NCI-H2171 treated with DMSO at 0.1 percent for 48 hours (cell line): ENCODE results near the gene ZNF554.
A peak's percentile ranks its signal among the peaks of the same experiment; 100 is the strongest.

Source experiments
- DNase-seq: peaks from one replicate; lab custom pipeline; 2025; lab: John Stamatoyannopoulos, UW

The ZNF554 gene

GRCh38 chr19:2827840-2828489, 8.3 kb downstream of the ZNF554 start:
- DNase-seq: no peak

DNA sequence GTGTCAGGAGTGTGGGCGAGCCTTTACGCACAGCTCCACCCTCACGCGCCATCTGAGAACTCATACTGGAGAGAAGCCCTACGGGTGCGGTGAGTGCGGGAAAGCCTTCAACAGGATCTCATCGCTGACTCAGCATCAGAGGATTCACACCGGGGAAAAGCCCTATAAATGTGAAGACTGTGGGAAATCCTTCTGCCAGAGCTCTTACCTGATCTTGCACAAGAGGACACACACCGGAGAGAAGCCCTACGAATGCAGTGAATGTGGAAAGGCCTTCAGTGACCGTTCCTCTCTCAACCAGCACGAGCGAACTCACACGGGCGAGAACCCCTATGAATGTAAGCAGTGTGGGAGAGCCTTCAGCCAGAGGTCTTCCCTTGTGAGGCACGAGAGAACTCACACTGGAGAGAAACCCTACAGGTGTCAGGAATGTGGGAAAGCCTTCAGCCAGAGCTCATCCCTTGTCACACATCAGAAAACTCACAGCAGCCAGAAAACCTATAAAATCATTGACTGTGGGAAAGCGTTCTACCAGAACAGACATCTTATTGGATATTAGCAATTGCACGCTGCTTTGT, 14.7 kb downstream of the ZNF554 start:
- DNase-seq: no peak

DNA sequence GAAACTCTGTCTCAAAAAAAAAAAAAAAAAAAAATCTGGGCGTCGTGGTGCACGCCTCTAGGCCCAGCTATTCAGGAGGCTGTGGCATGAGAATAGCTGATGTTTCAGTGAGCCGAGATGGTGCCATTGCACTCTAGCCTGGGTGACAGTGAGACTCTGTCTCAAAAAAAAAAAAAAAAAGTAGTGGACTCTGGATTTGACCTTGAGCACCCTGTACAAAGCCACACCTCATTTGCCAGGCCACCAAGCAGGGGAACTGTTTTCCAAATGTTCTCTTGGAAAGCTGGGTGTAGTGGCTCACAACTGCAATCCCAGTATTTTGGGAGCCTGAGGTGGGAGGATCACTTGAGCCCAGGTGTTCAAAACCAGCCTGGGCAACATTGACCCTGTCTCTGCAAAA, 17.8 kb downstream of the ZNF554 start:
- no peak for DNase-seq

DNA sequence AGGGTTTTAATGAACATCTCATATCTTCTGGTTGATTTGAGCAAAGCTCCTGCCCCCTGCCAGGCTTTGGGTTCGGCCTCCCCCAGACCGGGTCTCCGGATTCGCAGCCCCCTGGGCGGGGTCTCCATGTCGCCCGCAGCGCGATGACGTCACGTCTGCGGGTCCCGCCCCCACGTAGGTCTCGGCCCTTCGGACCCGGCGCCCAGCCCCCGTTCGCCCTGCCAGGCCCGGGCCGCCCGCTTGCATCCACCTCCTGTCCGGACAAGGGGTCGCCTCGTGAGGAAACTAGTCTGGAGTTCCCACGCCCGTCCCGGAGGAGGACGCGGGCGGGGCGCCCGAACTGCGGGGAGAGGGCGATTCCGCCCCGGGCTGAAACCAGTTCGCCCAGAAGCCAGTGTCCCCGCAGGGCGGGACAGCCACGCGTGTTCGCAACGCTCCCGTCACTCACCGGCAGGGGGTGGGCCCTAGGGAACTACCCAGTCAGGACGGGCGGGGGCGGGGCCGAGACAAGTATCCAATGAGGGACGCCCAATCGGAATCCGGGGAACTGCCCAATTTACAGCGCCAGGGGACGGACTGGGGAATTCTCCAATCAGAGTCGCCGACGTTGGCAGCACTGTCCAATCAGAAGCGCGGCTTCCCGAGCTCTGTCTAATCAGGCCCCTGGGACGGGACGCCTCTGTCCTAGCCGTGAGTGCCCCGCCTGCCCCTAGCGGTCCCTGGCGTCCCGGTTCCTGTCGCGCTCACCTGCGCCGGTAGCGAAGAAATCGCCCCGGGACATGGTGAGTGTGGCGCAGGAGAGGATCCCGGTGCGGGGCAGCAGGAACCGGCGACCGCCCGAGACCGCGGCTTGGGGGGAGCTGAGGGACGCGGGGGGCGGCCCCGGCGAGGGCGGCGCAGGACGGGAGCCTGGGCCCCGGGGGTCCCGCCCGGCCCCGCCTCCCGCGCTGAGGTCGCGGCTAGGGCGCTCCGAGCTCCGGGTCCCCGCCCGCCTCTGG, 21.4 kb downstream of the ZNF554 start, which contains the start of gene ZNF555:
ZNF555 (plus strand) TSS at position 682 of the 998 bp plus-strand sequence; CDS start at position 780, 98 bp downstream.
- DNase-seq: peak; percentile 99

DNA sequence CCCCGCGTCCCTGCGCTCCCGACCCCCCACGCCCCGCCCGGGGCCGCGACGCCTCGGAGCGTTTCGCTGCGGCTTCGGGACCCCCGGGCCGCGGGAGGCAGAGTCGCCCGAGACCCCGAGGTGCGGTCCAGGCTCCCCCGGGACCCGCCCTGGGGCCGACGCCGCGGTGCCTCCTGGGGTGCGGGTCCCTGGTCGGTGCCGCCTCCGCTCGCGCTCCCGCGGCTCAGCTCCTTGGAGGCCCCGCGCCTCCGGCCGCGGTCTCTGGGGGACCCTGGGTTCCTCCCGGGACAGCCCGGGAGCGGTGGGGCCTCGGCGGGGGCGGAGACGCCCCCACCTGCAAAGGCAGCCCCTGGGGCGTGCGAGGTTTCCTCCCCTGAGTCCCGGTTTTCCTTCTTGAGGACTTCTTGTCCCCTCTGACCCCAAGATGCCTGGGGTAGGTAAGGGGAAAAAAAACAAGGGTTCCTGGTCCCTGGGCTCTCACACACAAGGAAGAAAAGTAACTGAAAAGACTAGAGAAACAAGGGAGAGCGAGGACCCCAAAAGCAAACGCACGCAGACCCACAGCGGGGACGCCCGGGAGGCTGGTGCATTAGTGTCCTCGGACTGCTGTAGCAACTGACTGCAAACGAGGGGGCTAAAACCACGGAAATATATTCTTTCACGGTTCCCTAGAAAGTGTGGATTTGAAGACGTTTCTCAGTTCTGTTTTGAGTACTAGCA, 22.3 kb downstream of the ZNF554 start:
- no peak for DNase-seq

- no peak for DNase-seq
Measured at GRCh38 chr19:2845107-2845506, 25.4 kb downstream of the ZNF554 start.

GRCh38 chr19:2846180-2846894, 26.7 kb downstream of the ZNF554 start:
- no peak for DNase-seq

- DNase-seq: no peak
Measured at GRCh38 chr19:2847507-2847906, 27.8 kb downstream of the ZNF554 start.

DNA sequence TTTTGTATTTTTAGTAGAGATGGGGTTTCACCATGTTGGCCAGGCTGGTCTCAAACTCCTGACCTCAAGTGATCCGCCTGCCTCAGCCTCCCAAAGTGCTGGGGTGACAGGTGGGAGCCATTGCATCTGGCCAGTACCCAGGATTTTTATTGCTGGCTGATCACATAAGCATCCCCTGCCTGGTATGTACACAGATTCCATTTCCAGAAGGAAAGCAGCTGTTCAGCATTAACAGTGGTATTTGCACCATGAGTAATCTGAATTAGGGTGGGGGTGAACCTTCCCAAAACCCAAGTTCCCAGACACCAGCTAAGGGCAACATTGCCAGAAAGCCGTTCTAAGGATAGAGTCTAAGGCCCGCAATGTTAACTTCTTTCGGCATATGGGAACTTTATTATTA, 28.9 kb downstream of the ZNF554 start:
- no peak for DNase-seq

GRCh38 chr19:2850256-2850925, 30.7 kb downstream of the ZNF554 start:
- no peak for DNase-seq

- DNase-seq: no peak
Measured at GRCh38 chr19:2852598-2852997, 32.9 kb downstream of the ZNF554 start.

DNA sequence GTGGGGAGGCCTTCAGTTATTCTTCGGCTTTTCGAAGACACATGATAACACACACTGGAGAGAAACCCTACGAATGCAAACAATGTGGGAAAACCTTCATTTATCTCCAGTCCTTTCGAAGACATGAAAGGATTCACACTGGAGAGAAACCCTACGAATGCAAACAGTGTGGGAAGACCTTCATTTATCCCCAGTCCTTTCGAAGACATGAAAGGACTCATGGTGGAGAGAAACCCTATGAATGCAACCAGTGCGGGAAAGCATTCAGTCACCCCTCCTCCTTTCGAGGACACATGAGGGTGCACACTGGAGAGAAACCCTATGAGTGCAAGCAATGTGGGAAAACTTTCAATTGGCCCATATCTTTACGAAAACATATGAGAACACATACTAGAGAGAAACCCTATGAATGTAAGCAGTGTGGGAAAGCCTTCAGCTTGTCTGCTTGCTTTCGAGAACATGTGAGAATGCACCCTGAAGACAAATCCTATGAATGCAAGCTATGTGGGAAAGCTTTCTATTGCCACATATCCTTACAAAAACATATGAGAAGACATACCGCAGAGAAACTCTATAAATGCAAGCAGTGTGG, 33.4 kb downstream of the ZNF554 start:
- no peak for DNase-seq

DNA sequence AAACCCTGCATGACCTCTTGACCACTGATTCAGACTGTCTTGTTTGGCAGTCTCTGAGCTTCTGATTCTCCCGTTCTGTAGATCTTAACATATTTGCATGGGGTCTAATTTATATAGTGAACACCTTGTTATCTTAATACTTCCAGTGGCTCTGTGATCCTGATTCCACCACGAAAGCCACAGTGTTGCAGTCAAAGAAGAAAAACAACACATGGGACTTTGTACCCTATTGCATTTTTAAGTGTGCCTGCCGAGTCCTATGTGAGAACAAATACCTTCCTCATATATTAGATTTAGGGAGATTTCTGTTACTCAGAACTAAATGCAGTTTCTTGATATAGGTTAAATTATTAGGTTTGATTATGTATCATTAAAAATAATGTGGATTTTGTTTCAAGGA, 35.2 kb downstream of the ZNF554 start:
- DNase-seq: no peak

DNA sequence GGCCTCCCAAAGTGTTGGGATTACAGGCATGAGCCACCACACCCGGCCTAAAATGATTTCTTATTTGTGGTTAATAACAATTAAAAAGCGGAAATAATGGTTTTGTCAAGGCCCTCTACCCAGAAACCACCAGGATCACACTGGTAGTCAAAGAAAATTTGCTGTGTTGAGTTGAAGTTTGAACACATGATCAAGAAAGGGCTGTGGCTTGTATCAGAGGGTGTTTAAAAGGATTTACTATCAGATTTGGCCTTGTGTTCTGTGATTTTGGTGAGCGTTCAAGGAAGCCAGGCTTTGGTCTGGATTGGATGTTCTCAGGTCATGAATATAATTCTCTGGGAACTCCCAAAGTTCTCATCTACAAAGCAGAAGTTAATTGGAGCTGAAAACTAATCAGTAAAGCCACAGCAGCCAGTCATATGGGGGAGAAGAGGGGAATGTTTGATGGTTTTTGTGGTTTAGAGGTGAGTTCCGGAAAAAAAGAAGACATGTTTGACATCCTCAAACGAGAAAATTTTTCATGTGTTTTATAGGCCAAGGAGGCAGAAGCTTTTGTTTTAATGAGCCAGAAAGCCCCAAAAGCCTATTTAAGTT, 36.9 kb downstream of the ZNF554 start:
- DNase-seq: no peak

GRCh38 chr19:2858864-2859263, 39.2 kb downstream of the ZNF554 start:
- DNase-seq: no peak

DNA sequence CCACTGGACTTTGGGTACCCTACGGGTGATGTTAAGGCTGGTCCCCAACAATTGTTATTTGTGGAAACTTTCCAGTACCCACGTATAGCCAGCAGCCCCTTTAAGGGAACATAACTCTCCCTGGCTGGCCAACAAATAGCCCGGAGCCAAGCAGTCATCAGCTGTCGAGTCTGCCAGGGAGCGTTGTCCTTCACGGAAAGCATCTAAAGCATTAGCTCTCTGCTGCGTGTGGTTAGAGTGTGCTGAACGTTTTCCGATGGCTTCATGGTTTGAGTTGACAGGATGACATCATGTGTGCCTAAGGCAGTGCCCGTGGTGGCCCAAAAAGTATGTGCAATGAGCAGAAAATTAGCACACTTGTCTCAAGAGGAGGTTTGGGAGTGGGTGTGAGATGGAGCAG, 44.1 kb downstream of the ZNF554 start:
- DNase-seq: no peak

GRCh38 chr19:2865334-2866100, 45.8 kb downstream of the ZNF554 start:
- DNase-seq: no peak

GRCh38 chr19:2866495-2867024, 46.9 kb downstream of the ZNF554 start:
- no peak for DNase-seq
